IMR-90 (cell line): ENCODE data around the gene SLC9B1.

ENCODE experiments used
- BHLHE40 ChIP-seq: fragments of 150-350 bp; IDR thresholded peaks from 2 replicates; pipeline ENCODE4 v1.6.1; 2016; ENCODE audit warnings: mild to moderate bottlenecking, low read depth, low read length
- CEBPB ChIP-seq: IDR thresholded peaks from 2 replicates; pipeline ENCODE4 v1.6.1; 2012; ENCODE audit warnings: low read depth, low read length, improper control_type of control experiment
- CHD1 ChIP-seq: IDR thresholded peaks from 2 replicates; pipeline ENCODE4 v1.6.1; 2012; ENCODE audit warnings: low read depth, low read length, improper control_type of control experiment
- CTCF ChIP-seq: conservative IDR thresholded peaks from 2 replicates; pipeline ENCODE4 v1.5.1; 2012; ENCODE audit warnings: mild to moderate bottlenecking, low read depth, low read length, improper control_type of control experiment
- FOS ChIP-seq: fragments of 150-350 bp; IDR thresholded peaks from 2 replicates; pipeline ENCODE4 v1.6.1; 2016; ENCODE audit warnings: low read depth, low read length
- MAFK ChIP-seq: IDR thresholded peaks from 2 replicates; pipeline ENCODE4 v1.6.1; 2012; ENCODE audit warnings: low read depth, low read length, improper control_type of control experiment
- MAZ ChIP-seq: IDR thresholded peaks from 2 replicates; pipeline ENCODE4 v1.6.1; 2012; ENCODE audit warnings: low read depth, mild to moderate bottlenecking, low read length, improper control_type of control experiment, moderate library complexity, borderline replicate concordance
- MXI1 ChIP-seq: IDR thresholded peaks from 2 replicates; pipeline ENCODE4 v1.6.1; 2012; ENCODE audit warnings: low read depth, mild to moderate bottlenecking, low read length, moderate library complexity, borderline replicate concordance
- POLR2A ChIP-seq: IDR thresholded peaks from 2 replicates; pipeline ENCODE4 v1.6.1; 2012; ENCODE audit warnings: mild to moderate bottlenecking, low read depth, low read length
- RAD21 ChIP-seq: IDR thresholded peaks from 2 replicates; pipeline ENCODE4 v1.6.1; 2012; ENCODE audit warnings: low read length, improper control_type of control experiment
- RCOR1 ChIP-seq: IDR thresholded peaks from 2 replicates; pipeline ENCODE4 v1.6.1; 2012; ENCODE audit warnings: mild to moderate bottlenecking, low read length, improper control_type of control experiment; ENCODE audit not compliant: insufficient replicate concordance
- RFX5 ChIP-seq: IDR thresholded peaks from 2 replicates; pipeline ENCODE4 v1.8.0; 2012; ENCODE audit warnings: low read depth, mild to moderate bottlenecking, low read length, moderate library complexity
- SMC3 ChIP-seq: fragments of 150-350 bp; IDR thresholded peaks from 2 replicates; pipeline ENCODE4 v1.6.1; 2016; ENCODE audit warnings: low read depth, mild to moderate bottlenecking, antibody characterized with exemption, low read length, moderate library complexity
- TF ChIP-seq, protein P1 (sequence below): fragments of 150-350 bp; IDR thresholded peaks from 2 replicates; pipeline ENCODE4 v1.6.1; 2017; ENCODE audit warnings: mild to moderate bottlenecking, antibody characterized with exemption, low read length, low read depth

DNA sequence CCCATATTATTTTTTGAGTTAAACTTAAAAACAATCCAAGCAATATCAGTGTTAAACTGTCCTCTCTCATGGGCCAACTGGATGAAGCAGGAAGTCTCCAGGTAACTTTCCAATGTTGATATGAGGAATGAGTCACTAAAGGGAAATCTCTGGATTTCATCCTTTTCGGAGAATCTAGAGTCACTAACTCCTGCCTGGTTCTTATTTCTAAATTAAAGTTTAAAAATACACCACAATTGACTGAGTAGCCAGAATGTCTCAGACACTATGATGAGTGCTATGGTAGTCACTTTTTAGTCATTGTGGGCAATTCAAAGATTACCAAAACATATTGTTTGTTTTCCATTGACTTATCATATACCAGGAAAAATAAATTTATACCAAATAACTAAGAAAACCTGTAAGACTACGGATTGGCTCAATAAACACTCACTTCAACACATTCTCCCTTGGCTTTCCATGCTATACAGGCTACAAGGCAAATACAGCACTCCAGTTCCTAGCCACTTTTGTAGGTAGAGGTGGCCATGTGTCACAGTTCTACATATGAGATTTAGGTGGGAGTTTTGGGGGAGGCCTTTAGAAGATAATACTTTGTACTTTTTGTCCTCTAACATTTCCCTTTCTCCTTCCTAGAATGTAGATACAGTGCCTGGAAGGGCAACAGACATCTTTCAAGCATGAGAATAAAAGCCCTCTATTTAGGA, 48.5 kb upstream of the SLC9B1 start:
- TF ChIP-seq RFX5 (no peak), CTCF (no peak), POLR2A (no peak), BHLHE40 (no peak), SMC3 (no peak), MAFK (no peak), FOS (0 out of 2 replicates have a peak, but pooled peaks have one; percentile 38), RAD21 (no peak), RCOR1 (no peak), CHD1 (no peak), MXI1 (no peak), MAZ (no peak), CEBPB (no peak)
- TF ChIP-seq, protein P1, sequence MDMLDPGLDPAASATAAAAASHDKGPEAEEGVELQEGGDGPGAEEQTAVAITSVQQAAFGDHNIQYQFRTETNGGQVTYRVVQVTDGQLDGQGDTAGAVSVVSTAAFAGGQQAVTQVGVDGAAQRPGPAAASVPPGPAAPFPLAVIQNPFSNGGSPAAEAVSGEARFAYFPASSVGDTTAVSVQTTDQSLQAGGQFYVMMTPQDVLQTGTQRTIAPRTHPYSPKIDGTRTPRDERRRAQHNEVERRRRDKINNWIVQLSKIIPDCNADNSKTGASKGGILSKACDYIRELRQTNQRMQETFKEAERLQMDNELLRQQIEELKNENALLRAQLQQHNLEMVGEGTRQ = no peak
